Measurements from ENCODE around the gene KLKB1.

DNA sequence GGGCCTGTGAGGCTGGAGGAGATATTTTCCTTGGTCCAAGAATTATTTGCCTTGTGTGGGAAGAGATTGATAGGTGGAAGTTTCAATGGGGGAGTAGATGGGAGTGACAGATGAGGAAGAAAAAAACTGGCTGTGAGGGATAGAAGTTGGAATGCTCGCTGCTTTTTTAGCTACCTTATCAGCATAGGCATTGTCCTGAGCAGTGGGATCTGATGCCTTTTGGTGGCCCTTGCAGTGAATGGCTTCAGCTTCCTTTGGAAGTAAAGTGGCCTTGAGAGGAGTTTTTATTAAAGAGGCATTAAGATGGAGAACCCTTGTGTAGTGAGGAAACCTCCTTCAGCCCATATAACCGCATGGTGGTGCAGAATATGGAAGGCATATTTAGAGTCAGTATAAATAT is 16.0 kb downstream of the KLKB1 start:
- TF ChIP-seq, protein P1, sequence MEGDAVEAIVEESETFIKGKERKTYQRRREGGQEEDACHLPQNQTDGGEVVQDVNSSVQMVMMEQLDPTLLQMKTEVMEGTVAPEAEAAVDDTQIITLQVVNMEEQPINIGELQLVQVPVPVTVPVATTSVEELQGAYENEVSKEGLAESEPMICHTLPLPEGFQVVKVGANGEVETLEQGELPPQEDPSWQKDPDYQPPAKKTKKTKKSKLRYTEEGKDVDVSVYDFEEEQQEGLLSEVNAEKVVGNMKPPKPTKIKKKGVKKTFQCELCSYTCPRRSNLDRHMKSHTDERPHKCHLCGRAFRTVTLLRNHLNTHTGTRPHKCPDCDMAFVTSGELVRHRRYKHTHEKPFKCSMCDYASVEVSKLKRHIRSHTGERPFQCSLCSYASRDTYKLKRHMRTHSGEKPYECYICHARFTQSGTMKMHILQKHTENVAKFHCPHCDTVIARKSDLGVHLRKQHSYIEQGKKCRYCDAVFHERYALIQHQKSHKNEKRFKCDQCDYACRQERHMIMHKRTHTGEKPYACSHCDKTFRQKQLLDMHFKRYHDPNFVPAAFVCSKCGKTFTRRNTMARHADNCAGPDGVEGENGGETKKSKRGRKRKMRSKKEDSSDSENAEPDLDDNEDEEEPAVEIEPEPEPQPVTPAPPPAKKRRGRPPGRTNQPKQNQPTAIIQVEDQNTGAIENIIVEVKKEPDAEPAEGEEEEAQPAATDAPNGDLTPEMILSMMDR (conservative IDR thresholded peaks at IDR 0.05 in 1 of 2, IDR thresholded peaks at IDR 0.05 in 1 of 2; ENCODE audit: low read depth in 1 of 2, low read length in 2 of 2) = no peak
- TF ChIP-seq EZH2 (IDR thresholded peaks at IDR 0.05; ENCODE audit: low read length, missing control alignments) = no peak

Measured in fibroblast of lung (primary cell).